ENCODE measurements around the gene CCSER1.
"Not testable (repeated sequence)": the region's sequence is repeated elsewhere in the genome, so short reads cannot be mapped to it uniquely, and the experiment has no call there.

The CCSER1 gene

GRCh38 chr4:91220315-91220714 lies 1093.1 kb downstream of the CCSER1 start:
- no peak for DNase-seq

GRCh38 chr4:91222014-91222413 lies 1094.8 kb downstream of the CCSER1 start:
- no peak for DNase-seq

GRCh38 chr4:91226867-91227266 lies 1099.7 kb downstream of the CCSER1 start:
- no peak for DNase-seq

- no peak for DNase-seq
Observed at GRCh38 chr4:91228659-91229058, 1101.5 kb downstream of the CCSER1 start.

GRCh38 chr4:91233164-91233563 lies 1106.0 kb downstream of the CCSER1 start:
- DNase-seq, result no peak

GRCh38 chr4:91243132-91243531 lies 1115.9 kb downstream of the CCSER1 start:
- DNase-seq, result no peak

GRCh38 chr4:91256043-91256442 lies 1128.8 kb downstream of the CCSER1 start:
- DNase-seq, result no peak

GRCh38 chr4:91256751-91257150 lies 1129.6 kb downstream of the CCSER1 start:
- no peak for DNase-seq

- no peak for DNase-seq
Observed at GRCh38 chr4:91257721-91258120, 1130.5 kb downstream of the CCSER1 start.

- DNase-seq, result no peak
Observed at GRCh38 chr4:91258326-91258725, 1131.1 kb downstream of the CCSER1 start.

- DNase-seq, result no peak
Observed at GRCh38 chr4:91267543-91267942, 1140.3 kb downstream of the CCSER1 start.

- not testable (repeated sequence) for DNase-seq
Observed at GRCh38 chr4:91268481-91268880, 1141.3 kb downstream of the CCSER1 start.

- DNase-seq, result no peak
Observed at GRCh38 chr4:91268913-91269312, 1141.7 kb downstream of the CCSER1 start.

GRCh38 chr4:91279899-91280298 lies 1152.7 kb downstream of the CCSER1 start:
- no peak for DNase-seq

- no peak for DNase-seq
Observed at GRCh38 chr4:91280551-91281290, 1153.5 kb downstream of the CCSER1 start.

GRCh38 chr4:91282217-91282616 lies 1155.0 kb downstream of the CCSER1 start:
- DNase-seq, result no peak

GRCh38 chr4:91283726-91284230 lies 1156.6 kb downstream of the CCSER1 start:
- no peak for DNase-seq

GRCh38 chr4:91284480-91284879 lies 1157.3 kb downstream of the CCSER1 start:
- DNase-seq, result no peak

- DNase-seq, result no peak
Observed at GRCh38 chr4:91285487-91285886, 1158.3 kb downstream of the CCSER1 start.

GRCh38 chr4:91288702-91289311 lies 1161.6 kb downstream of the CCSER1 start:
- no peak for DNase-seq

GRCh38 chr4:91298156-91298700 lies 1171.0 kb downstream of the CCSER1 start:
- no peak for DNase-seq

GRCh38 chr4:91298824-91299223 lies 1171.6 kb downstream of the CCSER1 start:
- no peak for DNase-seq

- DNase-seq, result no peak
Observed at GRCh38 chr4:91302120-91302519, 1174.9 kb downstream of the CCSER1 start.

- no peak for DNase-seq
Observed at GRCh38 chr4:91304292-91304691, 1177.1 kb downstream of the CCSER1 start.
